Measurements from ENCODE around the gene ARHGEF33. TPM values are rescaled to one million over a fixed set of nuclear protein-coding genes. Genes with fewer than 3 reads are reported as not detected.

Gene ARHGEF33
- total and polyA plus RNA-seq, 2 of the 13 experiments (the other 11 are each of a cell fraction or from before 2014, with no cell fraction given) = 0.04 TPM; not detected in 1

GRCh38 chr2:38948387-38948882, 58.8 kb downstream of the ARHGEF33 start (continued):
- TF ChIP-seq SAP130 (CRISPR knock-in tag; IDR thresholded peaks at IDR 0.05; ENCODE audit: low read depth) = 0 out of 2 replicates have a peak, but pooled peaks have one; percentile 1
- no peak for TF ChIP-seq THAP9 (CRISPR knock-in tag; IDR thresholded peaks at IDR 0.05; ENCODE audit: borderline replicate concordance)
- peak; percentile 98 for TF ChIP-seq HNRNPK (IDR thresholded peaks at IDR 0.05; ENCODE audit: low read depth, low read length, poor library complexity, severe bottlenecking)

- WGBS (ENCODE audit: low lambda C conversion rate) = under 1% methylated on average over 4 of the region's 4 CpGs
- Histone ChIP-seq H3K36me3 (replicated peaks in 1 of 2; ENCODE audit: control insufficient read depth in 1 of 2, insufficient read depth in 2 of 2, low read length in 2 of 2) (no peaks in the 10 kb centered on the region), H3K27ac (ENCODE audit: extremely low read length, insufficient read depth, low read length) (peak overlapping the region; percentile 25), H3K79me2 (ENCODE audit: insufficient read depth, low read length) (no peaks in the 10 kb centered on the region), H3K4me2 (ENCODE audit: low read depth, low read length) (peak overlapping the region; percentile 79), H2AFZ (ENCODE audit: low read length) (peak overlapping the region; percentile 55), H4K20me1 (ENCODE audit: insufficient read depth, low read length) (no peaks in the 10 kb centered on the region), H3K4me1 (ENCODE audit: insufficient read depth, low read length) (peaks cover 36% of the 10 kb centered on the region), H3K4me3 (replicated peaks in 1 of 3; ENCODE audit: insufficient read depth in 1 of 3, low read depth in 2 of 3, low read length in 3 of 3) (peak overlapping the region in 1 of 3 experiments; percentile 13; a peak in 1 of 6 replicates), H3K9me3 (ENCODE audit: low read length) (no peaks in the 10 kb centered on the region), H3K9ac (ENCODE audit: insufficient read depth, low read depth, low read length) (peak overlapping the region; percentile 19; the same call in 1 of the 2 replicates), H3K27me3 (ENCODE audit: control insufficient read depth in 1 of 2, insufficient read depth in 2 of 2, low read length in 2 of 2) (no peaks in the 10 kb centered on the region)
- ChIA-PET POLR2A (interaction anchor here (0.9 to 1.7 kb wide), 3 partner anchors 9 to 198 kb away, joined by 3 read pairs; partner anchors contain the start of gene SRSF7), CTCF (ENCODE audit: low intra/inter-chr PET ratio, low total read pairs) (no interaction called here)
- intact Hi-C loops (cut with micrococcal nuclease; ENCODE audit: unreplicated experiment) (loop anchor here (5.0 kb wide), 3 partner anchors 53 to 98 kb away; no protein-coding TSS in a partner anchor), in situ Hi-C loops (cut with HindIII; ENCODE audit: extremely low pct_ligation_motif_present, low pct_unique_long_range_greater_than_20kb) (loop anchor here (5.0 to 10.0 kb wide), 3 partner anchors 33 to 278 kb away; no protein-coding TSS in a partner anchor)
- FAIRE-seq (no peak), ATAC-seq (peak; percentile 15), DNase-seq (ENCODE audit: low spot score) (peak; percentile 76)
- no TSS peak for BruUV-seq (replicated peaks)
- TF ChIP-seq HMG20A (CRISPR knock-in tag; IDR thresholded peaks at IDR 0.05; ENCODE audit: borderline replicate concordance) = peak; percentile 43; the same call in 1 of the 2 replicates
- TF ChIP-seq JARID2 (CRISPR knock-in tag; IDR thresholded peaks at IDR 0.05; ENCODE audit: insufficient replicate concordance) = no peak
- no peak for TF ChIP-seq ZNF704 (CRISPR knock-in tag; IDR thresholded peaks at IDR 0.05; ENCODE audit: borderline replicate concordance)
- TF ChIP-seq ZNF768 (CRISPR knock-in tag; IDR thresholded peaks at IDR 0.05) = no peak
- no peak for TF ChIP-seq ZNF746 (CRISPR knock-in tag; IDR thresholded peaks at IDR 0.05)
- no peak for TF ChIP-seq XRCC5 (optimal IDR thresholded peaks at IDR 0.05; ENCODE audit: low read length)
- no peak for TF ChIP-seq MXI1 (IDR thresholded peaks at IDR 0.05; ENCODE audit: borderline replicate concordance, low read depth, low read length)
- TF ChIP-seq TAF1 (CRISPR knock-in tag; IDR thresholded peaks at IDR 0.05) = no peak
- peak; percentile 73; the same call in 1 of the 2 replicates for TF ChIP-seq ZNF362 (CRISPR knock-in tag; IDR thresholded peaks at IDR 0.05; ENCODE audit: borderline replicate concordance)
- TF ChIP-seq NR2F6 (IDR thresholded peaks at IDR 0.05) = peak; percentile 46; the same call in 1 of the 2 replicates
- peak; percentile 41; the same call in 1 of the 2 replicates for TF ChIP-seq NR2F6 (CRISPR knock-in tag; IDR thresholded peaks at IDR 0.05)
- no peak for TF ChIP-seq ZNF20 (CRISPR knock-in tag; IDR thresholded peaks at IDR 0.05)
- 0 out of 2 replicates have a peak, but pooled peaks have one; percentile 7 for TF ChIP-seq KAT8 (CRISPR knock-in tag; IDR thresholded peaks at IDR 0.05)
These were observed 59.3 kb downstream of the ARHGEF33 start for GRCh38 chr2:38948995-38949394.
